HCT116 (cell line): ENCODE data around the gene SIRT7. TPM values are rescaled to one million over a fixed set of nuclear protein-coding genes. Genes with fewer than 3 reads are reported as not detected.

Experiments used
- ATAC-seq: fragments of 200-7000 bp; cut with Tn5 transposase; 2 replicates; pipeline ENCODE4 v1.9.1; 2020; ENCODE audit warnings: mild to moderate bottlenecking, moderate library complexity
- BruUV-seq: library from RNA; stranded (reverse); fragments of 400-500 nt; replicated peaks from 2 replicates; lab custom pipeline; 2021; lab: Mats Ljungman, UMichigan
- CTCF ChIA-PET: fragments of 300-600 bp; sonication (Branson Sonifier 250); formaldehyde crosslinking; loops from one replicate; lab custom pipeline; 2021; ENCODE audit warnings: antibody characterized with exemption; lab: Charles Lee
- POLR2A ChIA-PET: fragments of 300-600, 350-600 bp; sonication (Branson Sonifier 250); formaldehyde crosslinking; loops from one replicate; lab custom pipeline; 2021; ENCODE audit warnings: antibody characterized with exemption; lab: Charles Lee
- RAD21 ChIA-PET, 2 experiments: fragments of 300-600 bp; sonication (Branson Sonifier 250); formaldehyde crosslinking; loops; one replicate each; lab custom pipeline; 2023; ENCODE audit warnings: low total read pairs in 2 of 2; ENCODE audit not compliant: uncharacterized antibody in 2 of 2, unreplicated experiment in 2 of 2, low non-redundant PET in 1 of 2; lab: Charles Lee
- DNase-seq: peaks from one replicate; pipeline ENCODE4 v3.0.0-alpha.2; 2010; ENCODE audit warnings: low read depth, low spot score
- H2AFZ ChIP-seq: fragments of 200-600 bp; shearing (Covaris generic), sonication (generic); 2 replicates; pipeline ENCODE4 v1.6.1; 2017; ENCODE audit warnings: low read depth, mixed run types, mixed read lengths, antibody characterized with exemption, low read length; ENCODE audit not compliant: poor library complexity, severe bottlenecking
- H3K27ac ChIP-seq: 2 replicates; pipeline ENCODE4 v1.5.1; 2012; ENCODE audit warnings: low read depth, low read length
- H3K27me3 ChIP-seq: fragments of 200-600 bp; sonication (generic); 2 replicates; pipeline ENCODE4 v1.6.1; 2016; ENCODE audit warnings: mixed run types, low read length, mixed read lengths; ENCODE audit not compliant: insufficient read depth
- H3K36me3 ChIP-seq, 2 experiments: fragments of 200-500 bp in 1 of 2; fragments of 200-600 bp in 1 of 2; sonication (Bioruptor generic) in 1 of 2; sonication (generic) in 1 of 2; 2 replicates each; pipeline versions ENCODE4 v1.5.1 to v1.6.1; 2014 to 2016; ENCODE audit warnings: low read length in 2 of 2, inconsistent platforms in 1 of 2, mixed read lengths in 1 of 2, mixed run types in 1 of 2; ENCODE audit not compliant: insufficient read depth in 2 of 2, control insufficient read depth in 1 of 2
- H3K4me1 ChIP-seq, 2 experiments: fragments of 200-600 bp in 1 of 2; sonication (generic) in 1 of 2; 2 replicates each; pipeline versions ENCODE4 v1.5.1 to v1.6.1; 2012 to 2017; ENCODE audit warnings: low read length in 2 of 2, inconsistent platforms in 1 of 2, mild to moderate bottlenecking in 1 of 2, mixed read lengths in 1 of 2, mixed run types in 1 of 2, moderate library complexity in 1 of 2; ENCODE audit not compliant: insufficient read depth in 2 of 2, control insufficient read depth in 1 of 2
- H3K4me2 ChIP-seq: fragments of 200-600 bp; sonication (generic); 2 replicates; pipeline ENCODE4 v1.6.1; 2017; ENCODE audit warnings: mixed run types, low read length, mixed read lengths
- H3K4me3 ChIP-seq, 2 experiments: fragments of 200-600 bp in 1 of 2; sonication (generic) in 1 of 2; replicated peaks in 1 of 2; 2 replicates each; pipeline ENCODE4 v1.5.1; 2011 to 2016; ENCODE audit warnings: low read length in 2 of 2, control low read depth in 1 of 2, low read depth in 1 of 2, mild to moderate bottlenecking in 1 of 2, mixed read lengths in 1 of 2, mixed run types in 1 of 2
- H3K79me2 ChIP-seq: fragments of 200-600 bp; sonication (generic); 2 replicates; pipeline ENCODE4 v1.6.1; 2017; ENCODE audit warnings: mild to moderate bottlenecking, mixed run types, low read length, moderate library complexity, mixed read lengths; ENCODE audit not compliant: insufficient read depth
- H3K9ac ChIP-seq: fragments of 200-600 bp; sonication (generic); 2 replicates; pipeline ENCODE4 v1.6.1; 2016; ENCODE audit warnings: low read length, mixed read lengths
- H3K9me2 ChIP-seq: fragments of 200-600 bp; sonication (generic), shearing (Covaris generic); 2 replicates; pipeline ENCODE4 v1.6.1; 2017; ENCODE audit warnings: mixed run types, mild to moderate bottlenecking, moderate library complexity; ENCODE audit not compliant: insufficient read depth
- H3K9me3 ChIP-seq, 2 experiments: fragments of 200-500 bp in 1 of 2; fragments of 200-600 bp in 1 of 2; sonication (Bioruptor generic) in 1 of 2; sonication (generic) in 1 of 2; 2 replicates each; pipeline ENCODE4 v1.6.1; 2014 to 2017; ENCODE audit warnings: low read length in 2 of 2, mixed read lengths in 2 of 2, inconsistent platforms in 1 of 2, low read depth in 1 of 2, mild to moderate bottlenecking in 1 of 2, mixed run types in 1 of 2, moderate library complexity in 1 of 2; ENCODE audit not compliant: control insufficient read depth in 1 of 2, insufficient read depth in 1 of 2
- H4K20me1 ChIP-seq: fragments of 200-600 bp; sonication (generic), shearing (Covaris generic); 2 replicates; pipeline ENCODE4 v1.6.1; 2017; ENCODE audit warnings: mixed run types, mild to moderate bottlenecking, moderate library complexity; ENCODE audit not compliant: insufficient read depth
- CBX3 ChIP-seq: IDR thresholded peaks from 2 replicates; pipeline ENCODE4 v1.6.1; 2012; ENCODE audit warnings: low read depth
- JUND ChIP-seq: IDR thresholded peaks from 2 replicates; pipeline ENCODE4 v1.6.1; 2012
- SP1 ChIP-seq: IDR thresholded peaks from 2 replicates; pipeline ENCODE4 v1.6.1; 2012; ENCODE audit warnings: low read depth
- YY1 ChIP-seq: IDR thresholded peaks from 2 replicates; pipeline ENCODE4 v1.6.1; 2011; ENCODE audit warnings: low read length, low read depth, moderate library complexity, mild to moderate bottlenecking; ENCODE audit not compliant: insufficient replicate concordance; ENCODE audit errors: extremely low read depth
- intact Hi-C: fragments of 100-400 bp; cut with micrococcal nuclease; formaldehyde crosslinking; loops from 2 replicates; pipeline ENCODE4 v1.10.0; 2022
- total RNA-seq: library from RNA; stranded (reverse); gene quantifications from one replicate; pipeline ENCODE4 v1.2.1, GENCODE V29; 2021; ENCODE audit not compliant: unreplicated experiment
- TF ChIP-seq, protein P1 (sequence below): IDR thresholded peaks from 2 replicates; pipeline ENCODE4 v1.6.1; 2012

Gene SIRT7
- total RNA-seq, 1 experiment from 2014 or later = 62.6 TPM

DNA sequence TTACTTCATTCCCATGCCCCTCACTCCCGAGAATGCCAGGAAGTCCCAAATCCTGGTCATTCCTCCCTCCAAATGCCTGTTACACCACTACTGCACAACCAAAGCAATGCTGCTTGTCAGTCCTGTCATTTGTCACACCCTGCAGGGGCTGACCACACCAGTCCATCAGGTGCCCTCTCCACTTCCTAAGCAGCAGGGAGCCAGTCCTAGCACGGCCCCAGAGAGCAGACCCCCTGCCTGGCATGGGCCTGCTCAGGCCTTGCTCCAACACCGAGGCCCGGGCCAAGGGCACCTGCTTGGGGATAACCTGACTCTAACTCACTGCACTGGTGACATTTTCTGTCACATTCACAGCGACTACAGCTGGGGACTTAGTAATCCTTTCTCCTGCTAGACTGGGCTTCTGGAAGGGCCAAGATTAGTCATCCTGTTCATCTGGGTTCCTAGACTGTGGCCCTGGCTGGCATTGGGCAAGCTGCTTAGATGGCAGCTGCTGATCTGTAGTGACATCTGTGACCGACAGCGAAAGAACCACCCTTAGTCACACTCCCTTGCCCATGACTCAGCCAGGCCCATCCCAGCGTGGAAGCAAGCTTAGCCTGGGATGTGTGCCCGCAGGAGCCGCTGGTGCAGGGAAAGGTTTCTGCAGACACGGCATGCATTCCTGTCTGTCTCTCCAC, 32.0 kb downstream of the SIRT7 start:
- Histone ChIP-seq H2AFZ (no peak overlapping the region), H3K36me3 (peaks cover 44 to 88% of the 10 kb centered on the region in 2 experiments), H3K27me3 (no peaks in the 10 kb centered on the region), H3K4me2 (no peak overlapping the region), H3K4me1 (peaks cover 10 to 27% of the 10 kb centered on the region in 2 experiments), H3K79me2 (peaks cover 94% of the 10 kb centered on the region), H4K20me1 (peaks cover 7% of the 10 kb centered on the region; the same call in 1 of the 2 replicates), H3K9ac (no peak overlapping the region), H3K4me3 (no peak overlapping the region), H3K9me2 (no peaks in the 10 kb centered on the region), H3K9me3 (no peaks in the 10 kb centered on the region), H3K27ac (peak overlapping the region; percentile 19; the same call in 1 of the 2 replicates)
- intact Hi-C loops = no loop called here
- DNase-seq (no peak), ATAC-seq (peak; percentile 28)
- ChIA-PET RAD21 (no interaction called here), POLR2A (no interaction called here), CTCF (no interaction called here)
- no TSS peak for BruUV-seq
- TF ChIP-seq SP1 = no peak
- TF ChIP-seq, protein P1, sequence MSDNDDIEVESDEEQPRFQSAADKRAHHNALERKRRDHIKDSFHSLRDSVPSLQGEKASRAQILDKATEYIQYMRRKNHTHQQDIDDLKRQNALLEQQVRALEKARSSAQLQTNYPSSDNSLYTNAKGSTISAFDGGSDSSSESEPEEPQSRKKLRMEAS = no peak
- TF ChIP-seq CBX3 = no peak
- no peak for TF ChIP-seq JUND

DNA sequence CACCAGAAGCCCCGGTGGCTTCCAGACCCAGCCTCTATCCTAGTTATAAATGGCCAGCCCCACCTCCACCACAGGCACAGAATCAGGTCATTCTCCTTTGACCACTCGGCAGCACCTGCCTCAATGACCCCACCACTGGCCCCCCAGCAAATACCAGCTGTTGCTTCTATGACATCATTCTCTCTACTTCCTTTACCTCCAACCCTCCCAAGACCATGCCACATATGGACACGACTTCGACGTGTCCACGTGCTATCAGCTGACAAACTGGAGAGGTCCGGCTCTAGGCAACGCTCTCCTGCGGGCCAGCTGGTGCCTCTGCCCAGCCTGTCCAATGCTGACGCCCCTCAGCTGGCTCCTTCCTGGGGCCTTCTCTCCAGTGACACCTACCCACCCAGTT, 32.5 kb downstream of the SIRT7 start:
- peaks cover 91% of the 10 kb centered on the region for H3K79me2 ChIP-seq
- no peaks in the 10 kb centered on the region for H3K9me3 ChIP-seq
- BruUV-seq = no TSS peak
- no peak for TF ChIP-seq YY1
- TF ChIP-seq, all 23 proteins: peak for 0
- Histone ChIP-seq H3K4me3 (no peak overlapping the region), H3K9ac (no peak overlapping the region), H3K4me2 (no peak overlapping the region), H3K9me2 (no peaks in the 10 kb centered on the region), H4K20me1 (peaks cover 7% of the 10 kb centered on the region; the same call in 1 of the 2 replicates), H3K36me3 (peaks cover 44 to 88% of the 10 kb centered on the region in 2 experiments), H2AFZ (no peak overlapping the region), H3K27me3 (no peaks in the 10 kb centered on the region), H3K4me1 (peaks cover 10 to 26% of the 10 kb centered on the region in 2 experiments), H3K27ac (peak overlapping the region; percentile 19; the same call in 1 of the 2 replicates)
- intact Hi-C loops = no loop called here
- ChIA-PET POLR2A (interaction anchor here (0.9 kb wide), 1 partner anchor 18 kb away, joined by 3 read pairs; no protein-coding TSS in a partner anchor), RAD21 (no interaction called here), CTCF (no interaction called here)
- DNase-seq (no peak), ATAC-seq (no peak)
